Endothelial cell of umbilical vein (primary cell): ENCODE results near the gene SMARCE1.

Experiments
- CTCF ChIP-seq, 2 donors: IDR thresholded peaks; 1 replicate in 1 of 2; 2 replicates in 1 of 2; pipeline ENCODE4 v1.5.1; 2011; ENCODE audit warnings: low read length in 2 of 2, mild to moderate bottlenecking in 2 of 2, moderate library complexity in 2 of 2, control low read depth in 1 of 2, inconsistent platforms in 1 of 2, low read depth in 1 of 2; ENCODE audit not compliant: insufficient read depth in 1 of 2; ENCODE audit errors: extremely low read depth in 1 of 2
- EZH2 ChIP-seq: IDR thresholded peaks from 2 replicates; pipeline ENCODE4 v1.6.1; 2012; ENCODE audit warnings: borderline replicate concordance, low read depth, mild to moderate bottlenecking, moderate library complexity, low read length, inconsistent platforms; ENCODE audit not compliant: severe bottlenecking

- TF ChIP-seq CTCF (IDR thresholded peaks at IDR 0.05; ENCODE audit: extremely low read depth in 1 of 2, insufficient read depth in 1 of 2, low read depth in 1 of 2, low read length in 2 of 2) (no peak), EZH2 (no peak)
Observed at GRCh38 chr17:40694584-40694983, 47.0 kb upstream of the SMARCE1 start.
